ENCODE data around the gene TMEM245. TPM values are rescaled to one million over a fixed set of nuclear protein-coding genes. Genes with fewer than 3 reads are reported as not detected.
"Not testable (repeated sequence)": the region's sequence is repeated elsewhere in the genome, so short reads cannot be mapped to it uniquely, and the experiment has no call there.

The TMEM245 gene
- total RNA-seq, 1 donor from 2014 or later, result 52.2 TPM

GRCh38 chr9:109132567-109133021 lies 12.8 kb upstream of the TMEM245 start:
- Mint-ChIP-seq H3K4me3 (ENCODE audit: unreplicated experiment) (no peak overlapping the region), H3K4me1 (ENCODE audit: low read depth, unreplicated experiment) (no peaks in the 10 kb centered on the region), H3K27me3 (ENCODE audit: low read depth, unreplicated experiment) (no peaks in the 10 kb centered on the region), H3K36me3 (ENCODE audit: low read depth, unreplicated experiment) (no peaks in the 10 kb centered on the region), H3K27ac (ENCODE audit: unreplicated experiment) (no peak overlapping the region), H3K9me3 (ENCODE audit: unreplicated experiment) (no peaks in the 10 kb centered on the region)
- H2AFZ ChIP-seq (ENCODE audit: low read depth, low read length), result no peak overlapping the region
- no peaks in the 10 kb centered on the region for H3K9me3 ChIP-seq (ENCODE audit: insufficient read depth, low read depth, low read length)
- H3K27me3 ChIP-seq (ENCODE audit: insufficient read depth, low read length), result no peaks in the 10 kb centered on the region
- no peak overlapping the region for H3K4me3 ChIP-seq (ENCODE audit: insufficient read depth, low read depth, low read length)
- FAIRE-seq, result no peak
- no peak overlapping the region for H3K9ac ChIP-seq (ENCODE audit: low read length)
- no peaks in the 10 kb centered on the region for H3K36me3 ChIP-seq (ENCODE audit: insufficient read depth, low read length)
- no peaks in the 10 kb centered on the region for H3K79me2 ChIP-seq (ENCODE audit: insufficient read depth, low read length)
- DNase-seq (ENCODE audit: low read depth), result no peak
- H3K4me1 ChIP-seq (ENCODE audit: insufficient read depth, low read length), result no peaks in the 10 kb centered on the region
- TF ChIP-seq CTCF (IDR thresholded peaks at IDR 0.05; ENCODE audit: insufficient read depth, low read depth, low read length), result no peak
- TF ChIP-seq EZH2 (IDR thresholded peaks at IDR 0.05; ENCODE audit: insufficient read depth, low read length), result no peak
- H4K20me1 ChIP-seq (ENCODE audit: insufficient read depth, low read length), result no peaks in the 10 kb centered on the region
- H3K27ac ChIP-seq (ENCODE audit: low read depth, low read length), result no peak overlapping the region
- H3K4me2 ChIP-seq (ENCODE audit: low read length), result no peak overlapping the region

- H3K27me3 Mint-ChIP-seq (ENCODE audit: low read depth, unreplicated experiment), result peaks cover 4% of the 10 kb centered on the region
- no peak overlapping the region for H3K4me3 ChIP-seq (ENCODE audit: insufficient read depth, low read depth, low read length)
- H3K27ac Mint-ChIP-seq (ENCODE audit: unreplicated experiment), result no peak overlapping the region
- no peak overlapping the region for H3K4me3 Mint-ChIP-seq (ENCODE audit: unreplicated experiment)
- no peaks in the 10 kb centered on the region for H3K36me3 ChIP-seq (ENCODE audit: insufficient read depth, low read length)
- H3K79me2 ChIP-seq (ENCODE audit: insufficient read depth, low read length), result no peaks in the 10 kb centered on the region
- no peaks in the 10 kb centered on the region for H3K9me3 Mint-ChIP-seq (ENCODE audit: unreplicated experiment)
- no peaks in the 10 kb centered on the region for H3K36me3 Mint-ChIP-seq (ENCODE audit: low read depth, unreplicated experiment)
- no peak overlapping the region for H3K4me2 ChIP-seq (ENCODE audit: low read length)
- H4K20me1 ChIP-seq (ENCODE audit: insufficient read depth, low read length), result no peaks in the 10 kb centered on the region
- TF ChIP-seq EZH2 (IDR thresholded peaks at IDR 0.05; ENCODE audit: insufficient read depth, low read length), result no peak
- no peak for TF ChIP-seq CTCF (IDR thresholded peaks at IDR 0.05; ENCODE audit: insufficient read depth, low read depth, low read length)
- FAIRE-seq, result no peak
- H3K9ac ChIP-seq (ENCODE audit: low read length), result no peak overlapping the region
- H3K27me3 ChIP-seq (ENCODE audit: insufficient read depth, low read length), result no peaks in the 10 kb centered on the region
- H3K4me1 ChIP-seq (ENCODE audit: insufficient read depth, low read length), result no peaks in the 10 kb centered on the region
- H3K9me3 ChIP-seq (ENCODE audit: insufficient read depth, low read depth, low read length), result no peaks in the 10 kb centered on the region
- H2AFZ ChIP-seq (ENCODE audit: low read depth, low read length), result no peak overlapping the region
- H3K4me1 Mint-ChIP-seq (ENCODE audit: low read depth, unreplicated experiment), result no peaks in the 10 kb centered on the region
- H3K27ac ChIP-seq (ENCODE audit: low read depth, low read length), result no peak overlapping the region
- DNase-seq (ENCODE audit: low read depth), result no peak
Observed at GRCh38 chr9:109129470-109130197, 9.9 kb upstream of the TMEM245 start.

- not testable (repeated sequence) for H3K4me3 Mint-ChIP-seq (ENCODE audit: unreplicated experiment); H3K4me1 ChIP-seq (ENCODE audit: insufficient read depth, low read length); H2AFZ ChIP-seq (ENCODE audit: low read depth, low read length); H3K9me3 ChIP-seq (ENCODE audit: insufficient read depth, low read depth, low read length); H3K36me3 Mint-ChIP-seq (ENCODE audit: low read depth, unreplicated experiment); H3K9me3 Mint-ChIP-seq (ENCODE audit: unreplicated experiment); H3K36me3 ChIP-seq (ENCODE audit: insufficient read depth, low read length); H3K27me3 Mint-ChIP-seq (ENCODE audit: low read depth, unreplicated experiment); H3K27ac ChIP-seq (ENCODE audit: low read depth, low read length); H3K27ac Mint-ChIP-seq (ENCODE audit: unreplicated experiment); H3K4me1 Mint-ChIP-seq (ENCODE audit: low read depth, unreplicated experiment); H3K9ac ChIP-seq (ENCODE audit: low read length); DNase-seq (ENCODE audit: low read depth); FAIRE-seq; H3K4me2 ChIP-seq (ENCODE audit: low read length); H3K27me3 ChIP-seq (ENCODE audit: insufficient read depth, low read length); H3K79me2 ChIP-seq (ENCODE audit: insufficient read depth, low read length); H3K4me3 ChIP-seq (ENCODE audit: insufficient read depth, low read depth, low read length); H4K20me1 ChIP-seq (ENCODE audit: insufficient read depth, low read length)
Observed at GRCh38 chr9:109126671-109127070, 6.9 kb upstream of the TMEM245 start.
